ENCODE results near the gene WWC2.

WWC2 gene

GRCh38 chr4:183163135-183163534 lies 64.1 kb downstream of the WWC2 start:
- TF ChIP-seq CTCF (IDR thresholded peaks at IDR 0.05; ENCODE audit: extremely low read depth, insufficient read depth, missing control alignments): no peak
- no peak for DNase-seq (ENCODE audit: low spot score)
- in situ Hi-C loops (cut with MboI; ENCODE audit: low pct_unique_long_range_greater_than_20kb, low sequenced_read_pairs, unreplicated experiment): no loop called here

DNA sequence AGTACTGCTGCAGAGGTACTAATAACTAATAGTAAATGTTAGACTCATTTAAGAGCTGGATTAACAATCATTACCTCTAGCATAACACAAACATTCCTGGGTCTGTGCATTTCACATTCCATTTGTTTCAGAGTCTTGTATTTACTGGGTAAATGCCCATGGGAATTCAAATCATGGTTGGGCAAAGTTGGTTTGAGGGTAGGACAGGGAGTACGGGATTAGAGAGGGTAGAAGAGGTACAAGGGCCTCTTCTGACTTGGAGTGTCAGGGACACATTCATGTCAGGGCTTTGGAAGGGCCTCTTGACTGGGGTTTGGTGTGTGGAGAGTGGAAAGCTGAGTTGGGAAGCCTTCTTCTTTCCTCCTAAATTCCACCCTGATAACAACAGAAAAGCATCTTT lies 65.9 kb downstream of the WWC2 start:
- no peak for DNase-seq (ENCODE audit: low spot score)
- in situ Hi-C loops (cut with MboI; ENCODE audit: low pct_unique_long_range_greater_than_20kb, low sequenced_read_pairs, unreplicated experiment): no loop called here
- TF ChIP-seq CTCF (IDR thresholded peaks at IDR 0.05; ENCODE audit: extremely low read depth, insufficient read depth, missing control alignments): no peak

GRCh38 chr4:183165376-183165775 lies 66.3 kb downstream of the WWC2 start:
- DNase-seq (ENCODE audit: low spot score): no peak
- no peak for TF ChIP-seq CTCF (IDR thresholded peaks at IDR 0.05; ENCODE audit: extremely low read depth, insufficient read depth, missing control alignments)
- in situ Hi-C loops (cut with MboI; ENCODE audit: low pct_unique_long_range_greater_than_20kb, low sequenced_read_pairs, unreplicated experiment): no loop called here

DNA sequence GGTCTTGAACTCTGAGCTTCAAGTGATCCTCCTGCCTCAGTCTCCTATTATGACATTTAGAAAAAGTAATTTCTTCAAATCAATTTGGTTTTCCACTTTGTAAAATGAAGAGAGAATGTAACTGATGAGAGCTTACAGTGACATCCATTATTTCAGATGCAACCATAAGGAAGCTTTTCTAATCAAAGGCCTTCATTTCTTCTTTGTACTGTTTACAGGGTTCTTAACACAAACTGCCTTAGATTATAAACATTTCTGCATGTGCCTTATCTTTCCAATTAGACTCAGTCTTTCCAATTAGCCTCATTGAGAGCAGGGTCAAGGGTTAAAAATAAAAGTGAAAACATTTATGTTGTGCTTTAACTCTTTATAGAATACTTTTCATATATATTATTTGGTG lies 71.8 kb downstream of the WWC2 start:
- TF ChIP-seq CTCF (IDR thresholded peaks at IDR 0.05; ENCODE audit: extremely low read depth, insufficient read depth, missing control alignments): no peak
- in situ Hi-C loops (cut with MboI; ENCODE audit: low pct_unique_long_range_greater_than_20kb, low sequenced_read_pairs, unreplicated experiment): no loop called here

GRCh38 chr4:183171484-183172267 lies 72.6 kb downstream of the WWC2 start:
- no peak for DNase-seq (ENCODE audit: low spot score)
- TF ChIP-seq CTCF (IDR thresholded peaks at IDR 0.05; ENCODE audit: extremely low read depth, insufficient read depth, missing control alignments): no peak
- in situ Hi-C loops (cut with MboI; ENCODE audit: low pct_unique_long_range_greater_than_20kb, low sequenced_read_pairs, unreplicated experiment): no loop called here

More for the DNA sequence above, 71.8 kb downstream of the WWC2 start:
- no peak for DNase-seq (ENCODE audit: low spot score)

DNA sequence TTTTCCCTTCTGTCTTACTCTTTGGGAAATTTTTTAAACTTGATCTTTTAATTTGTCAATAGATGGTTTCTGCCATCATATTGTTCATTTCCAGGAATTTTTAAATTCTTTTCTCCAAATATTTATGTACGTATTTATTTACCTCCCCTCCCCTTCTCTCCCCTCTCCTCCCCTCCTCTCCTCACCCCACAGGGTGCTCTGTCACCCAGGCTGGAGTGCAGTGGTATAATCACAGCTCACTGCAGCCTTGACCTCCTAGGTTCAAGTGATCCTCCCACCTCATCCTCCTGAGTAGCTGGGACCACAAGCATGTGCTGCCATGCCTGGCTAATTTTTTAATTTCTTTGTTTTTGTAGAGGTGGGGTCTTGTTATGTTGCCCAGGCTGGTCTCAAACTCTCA lies 73.8 kb downstream of the WWC2 start:
- TF ChIP-seq CTCF (IDR thresholded peaks at IDR 0.05; ENCODE audit: extremely low read depth, insufficient read depth, missing control alignments): no peak
- in situ Hi-C loops (cut with MboI; ENCODE audit: low pct_unique_long_range_greater_than_20kb, low sequenced_read_pairs, unreplicated experiment): no loop called here
- DNase-seq (ENCODE audit: low spot score): no peak
